Measurements from ENCODE around the gene CFAP99.

- TF ChIP-seq RARB (CRISPR knock-in tag; IDR thresholded peaks at IDR 0.05), result no peak
- TF ChIP-seq GLIS3 (CRISPR knock-in tag; IDR thresholded peaks at IDR 0.05), result no peak
- TF ChIP-seq ARNTL (CRISPR knock-in tag; IDR thresholded peaks at IDR 0.05; ENCODE audit: borderline replicate concordance, low read depth), result no peak
- no peak for TF ChIP-seq PATZ1 (CRISPR knock-in tag; IDR thresholded peaks at IDR 0.05; ENCODE audit: borderline replicate concordance)
- no peak for TF ChIP-seq OSR1 (CRISPR knock-in tag; IDR thresholded peaks at IDR 0.05)
- TF ChIP-seq BACH2 (CRISPR knock-in tag; IDR thresholded peaks at IDR 0.05; ENCODE audit: borderline replicate concordance), result no peak
- TF ChIP-seq, protein P1, sequence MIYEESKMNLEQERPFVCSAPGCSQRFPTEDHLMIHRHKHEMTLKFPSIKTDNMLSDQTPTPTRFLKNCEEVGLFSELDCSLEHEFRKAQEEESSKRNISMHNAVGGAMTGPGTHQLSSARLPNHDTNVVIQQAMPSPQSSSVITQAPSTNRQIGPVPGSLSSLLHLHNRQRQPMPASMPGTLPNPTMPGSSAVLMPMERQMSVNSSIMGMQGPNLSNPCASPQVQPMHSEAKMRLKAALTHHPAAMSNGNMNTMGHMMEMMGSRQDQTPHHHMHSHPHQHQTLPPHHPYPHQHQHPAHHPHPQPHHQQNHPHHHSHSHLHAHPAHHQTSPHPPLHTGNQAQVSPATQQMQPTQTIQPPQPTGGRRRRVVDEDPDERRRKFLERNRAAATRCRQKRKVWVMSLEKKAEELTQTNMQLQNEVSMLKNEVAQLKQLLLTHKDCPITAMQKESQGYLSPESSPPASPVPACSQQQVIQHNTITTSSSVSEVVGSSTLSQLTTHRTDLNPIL (CRISPR knock-in tag; IDR thresholded peaks at IDR 0.05; ENCODE audit: low read depth), result no peak
- no peak for TF ChIP-seq ESRRG (CRISPR knock-in tag; IDR thresholded peaks at IDR 0.05)
- no peak for TF ChIP-seq ZFP30 (CRISPR knock-in tag; IDR thresholded peaks at IDR 0.05)
- TF ChIP-seq TOX (CRISPR knock-in tag; IDR thresholded peaks at IDR 0.05; ENCODE audit: borderline replicate concordance), result no peak
- TF ChIP-seq ZNF8 (CRISPR knock-in tag; IDR thresholded peaks at IDR 0.05), result no peak
- no peak for TF ChIP-seq ZC3H10 (CRISPR knock-in tag; IDR thresholded peaks at IDR 0.05)
Measured at GRCh38 chr4:2417226-2417764, 1.5 kb upstream of the CFAP99 start.

Data from SK-N-SH treated with all-trans-retinoic acid at 6 μM for 48 hours (cell line).